Motor neuron (in vitro differentiated cells): Measurements from ENCODE around the gene CFAP210. TPM values are rescaled to one million over a fixed set of nuclear protein-coding genes. Genes with fewer than 3 reads are reported as not detected.
"Not testable (repeated sequence)": the region's sequence is repeated elsewhere in the genome, so short reads cannot be mapped to it uniquely, and the experiment has no call there.

ENCODE experiments used
- ATAC-seq, 8 experiments: fragments of 200-7000 bp; cut with Tn5 transposase; replicated peaks in 6 of 8; 2 replicates each; pipeline ENCODE4 v1.8.0; 2021; ENCODE audit warnings: mild to moderate bottlenecking in 8 of 8, moderate library complexity in 8 of 8
- H3K27ac ChIP-seq, 2 donors: fragments of 250-450 bp; sonication (Bioruptor Pico); 2 replicates each; pipeline ENCODE4 v1.9.0; 2021; ENCODE audit warnings: antibody characterized with exemption in 2 of 2, mild to moderate bottlenecking in 2 of 2, moderate library complexity in 1 of 2
- H3K4me1 ChIP-seq, 2 donors: fragments of 250-450 bp; sonication (Bioruptor Pico); replicated peaks in 1 of 2; 2 replicates each; pipeline ENCODE4 v1.6.1; 2021; ENCODE audit warnings: antibody characterized with exemption in 2 of 2, mild to moderate bottlenecking in 2 of 2, moderate library complexity in 1 of 2
- H3K4me3 ChIP-seq, 5 donors: fragments of 250-450 bp; sonication (Bioruptor Pico); 2 replicates each; pipeline ENCODE4 v1.9.0; 2021; ENCODE audit warnings: antibody characterized with exemption in 5 of 5, mild to moderate bottlenecking in 5 of 5, moderate library complexity in 4 of 5
- WGBS, 10 experiments: fragments of 450-650 bp; shearing (Covaris generic); methylation state at CpG; one replicate each; pipeline ENCODE4 v1.0.0; 2022; 5-methylcytosine and 5-hydroxymethylcytosine counted together
- in situ Hi-C, 9 experiments: fragments of 400-800 bp; cut with MboI; loops; one replicate each; pipeline ENCODE4 v1.15.0; 2021; ENCODE audit warnings: low sequenced_read_pairs in 9 of 9, low pct_unique_long_range_greater_than_20kb in 2 of 9; ENCODE audit not compliant: unreplicated experiment in 9 of 9
- total RNA-seq, 8 experiments: library from RNA; unstranded; fragments of 300-600 nt; gene quantifications; 2 replicates each; pipeline versions ENCODE4 v1.2.3 to v1.2.4, GENCODE V29; 2022

Gene CFAP210
- total RNA-seq, 8 experiments from 2014 or later: 0.10 to 14.7 (median 1.8) TPM; not detected in 1

DNA sequence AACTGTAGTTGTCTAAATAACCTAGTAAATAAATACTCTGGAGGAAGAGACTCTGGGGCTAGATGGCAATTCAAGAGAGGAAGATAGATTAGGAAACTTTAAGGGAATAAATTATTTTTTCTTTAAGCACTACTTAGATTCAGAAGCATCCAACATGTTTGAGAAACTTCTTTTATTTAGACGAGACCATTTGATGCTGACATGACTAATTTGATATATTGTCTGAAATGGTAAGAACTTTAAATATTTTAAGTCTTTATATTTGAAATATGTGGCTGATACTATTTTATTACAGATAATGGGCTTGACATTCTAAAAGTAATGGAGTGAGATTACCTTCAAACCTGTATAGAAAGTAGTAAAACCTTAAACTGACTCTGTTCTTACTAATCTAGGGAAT, 73.7 kb downstream of the CFAP210 start:
- WGBS, 10 experiments: 50 to 100% (median 87%) methylated on average over 1 of the region's 1 CpG

GRCh38 chr2:169619946-169620345, 74.3 kb downstream of the CFAP210 start:
- Histone ChIP-seq H3K27ac (no peak overlapping the region), H3K4me1 (peaks cover 0 to 5% of the 10 kb centered on the region in 2 donors), H3K4me3 (no peak overlapping the region)
- WGBS, 10 experiments: 2 to 100% (median 57%) methylated on average over 1 to 3 of the region's 3 CpGs
- ATAC-seq: no peak
- in situ Hi-C loops: no loop called here

More for the DNA sequence above, 73.7 kb downstream of the CFAP210 start:
- no peak for ATAC-seq
- H3K4me1 ChIP-seq: peaks cover 0 to 5% of the 10 kb centered on the region in 2 donors
- in situ Hi-C loops: no loop called here
- no peak overlapping the region for H3K4me3 ChIP-seq
- no peak overlapping the region for H3K27ac ChIP-seq

DNA sequence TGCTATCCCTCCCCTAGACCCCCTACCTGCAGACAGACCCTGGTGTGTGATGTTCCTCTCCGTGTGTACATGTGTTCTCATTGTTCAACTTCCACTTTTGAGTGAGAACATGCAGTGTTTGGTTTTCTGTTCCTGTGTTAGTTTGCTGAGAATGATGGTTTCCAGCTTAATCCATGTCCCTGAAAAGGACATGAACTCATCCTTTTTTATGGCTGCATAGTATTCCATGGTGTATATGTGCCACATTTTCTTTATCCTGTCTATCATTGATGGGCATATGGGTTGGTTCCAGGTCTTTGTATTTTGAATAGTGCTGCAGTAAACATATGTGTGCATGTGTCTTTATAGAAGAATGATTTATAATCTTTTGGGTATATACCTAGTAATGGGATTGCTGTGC, 78.2 kb downstream of the CFAP210 start:
- 33 to 100% (median 100%) methylated on average over 1 of the region's 1 CpG; no CpG with 5 or more reads in 3 of the 10 experiments for WGBS, 10 experiments
- in situ Hi-C loops, ATAC-seq, H3K4me3 ChIP-seq, H3K4me1 ChIP-seq, H3K27ac ChIP-seq: not testable (repeated sequence)

DNA sequence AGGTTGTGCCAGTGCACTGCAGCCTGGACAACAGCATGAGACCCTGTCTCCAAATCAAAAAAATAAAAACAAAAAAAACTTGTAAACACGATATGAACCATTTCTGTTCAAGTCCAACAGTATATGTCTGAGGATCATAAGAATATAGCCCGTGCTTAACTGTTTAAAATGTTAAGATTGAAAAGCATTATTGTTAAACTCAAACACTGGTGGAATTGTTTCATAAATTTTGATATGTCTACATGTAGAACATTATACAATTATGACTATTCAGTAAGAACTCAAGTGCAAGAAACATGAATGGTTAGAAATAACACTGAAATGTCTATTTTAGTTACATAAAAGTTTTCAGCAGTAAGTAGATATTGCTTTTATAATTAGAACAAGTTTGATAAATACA, 80.3 kb downstream of the CFAP210 start:
- 63 to 100% (median 92%) methylated on average over 2 of the region's 2 CpGs; no CpG with 5 or more reads in 1 of the 10 experiments for WGBS, 10 experiments
- Histone ChIP-seq H3K27ac (no peak overlapping the region), H3K4me1 (no peaks in the 10 kb centered on the region), H3K4me3 (no peak overlapping the region)
- no peak for ATAC-seq
- in situ Hi-C loops: no loop called here

DNA sequence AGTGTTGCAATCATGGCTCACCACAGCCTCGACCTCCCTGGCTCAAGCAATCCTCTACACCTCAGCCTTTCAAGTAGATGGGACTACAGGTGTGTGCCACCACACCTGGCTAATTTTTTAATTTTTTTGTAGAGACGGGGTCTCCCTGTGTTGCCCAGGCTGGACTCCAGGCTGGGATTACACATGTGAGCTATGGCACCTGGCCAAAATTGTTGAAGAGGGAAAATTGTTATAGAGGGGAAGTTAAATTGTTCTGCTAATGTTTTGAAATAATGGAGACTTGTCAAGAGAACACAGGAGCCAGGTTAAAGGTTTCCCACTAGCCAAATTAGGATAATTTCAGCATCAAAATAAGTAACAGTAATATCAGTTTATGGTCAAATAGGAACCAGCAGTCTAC, 84.9 kb downstream of the CFAP210 start:
- Histone ChIP-seq H3K4me3 (no peak overlapping the region), H3K27ac (no peak overlapping the region), H3K4me1 (no peaks in the 10 kb centered on the region)
- 40 to 100% (median 85%) methylated on average over 1 of the region's 2 CpGs; no CpG with 5 or more reads in 6 of the 10 experiments for WGBS, 10 experiments
- in situ Hi-C loops: no loop called here
- ATAC-seq: no peak

DNA sequence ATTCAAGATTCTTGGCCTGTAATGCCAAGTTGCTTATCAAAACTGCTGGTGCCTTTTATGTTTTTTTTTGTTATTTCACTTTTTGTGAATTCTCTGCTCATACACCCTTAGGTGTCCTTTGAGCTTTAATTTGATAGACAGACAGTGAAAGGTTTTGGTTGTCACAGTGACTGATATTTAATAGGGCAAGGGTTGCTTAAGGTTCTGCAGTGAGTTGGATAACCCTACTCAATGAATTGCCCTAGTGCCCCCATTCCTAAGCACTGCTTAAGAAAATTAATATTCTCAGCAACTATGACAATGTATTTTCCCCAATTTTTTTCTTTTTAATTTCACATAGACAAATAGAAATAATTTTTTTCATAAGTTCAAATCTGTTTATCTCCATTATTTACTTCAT, 94.6 kb downstream of the CFAP210 start:
- in situ Hi-C loops: no loop called here
- H3K27ac ChIP-seq: no peak overlapping the region
- no peaks in the 10 kb centered on the region for H3K4me1 ChIP-seq
- no peak overlapping the region for H3K4me3 ChIP-seq
- no peak for ATAC-seq

GRCh38 chr2:169598982-169599381, 95.2 kb downstream of the CFAP210 start:
- no peak overlapping the region for H3K27ac ChIP-seq
- no peak for ATAC-seq
- no peaks in the 10 kb centered on the region for H3K4me1 ChIP-seq
- H3K4me3 ChIP-seq: no peak overlapping the region
- in situ Hi-C loops: no loop called here
- WGBS, 10 experiments: 69 to 100% (median 92%) methylated on average over 1 to 2 of the region's 2 CpGs; no CpG with 5 or more reads in 1 of the 10 experiments

- ATAC-seq, in situ Hi-C loops: not testable (repeated sequence)
- WGBS, 10 experiments: 81 to 100% (median 91%) methylated on average over 2 to 5 of the region's 7 CpGs; no CpG with 5 or more reads in 5 of the 10 experiments
Measured at GRCh38 chr2:169596546-169596945, 97.7 kb downstream of the CFAP210 start.

More at GRCh38 chr2:169596546-169596945, 97.7 kb downstream of the CFAP210 start:
- not testable (repeated sequence) for H3K4me1 ChIP-seq, H3K27ac ChIP-seq, H3K4me3 ChIP-seq

Other genes starting within 250 kb of the CFAP210 start
- gene BBS5, start 214.9 kb downstream of the CFAP210 start, total RNA-seq: 10 to 100 TPM in 1 of 8 experiments, 1 to 10 TPM in 7; 4.4 to 15.5 (median 6.4) TPM
- gene KLHL41, start 184.7 kb downstream of the CFAP210 start, total RNA-seq: 1 to 10 TPM in 2 of 8 experiments, under 1 TPM in 6; 0.31 to 3.0 (median 0.61) TPM
- gene FASTKD1, start 120.5 kb downstream of the CFAP210 start, total RNA-seq: 10 to 100 TPM; 20.0 to 80.9 (median 26.5) TPM
- gene PPIG, start 110.1 kb downstream of the CFAP210 start, total RNA-seq: 10 to 100 TPM; 42.9 to 59.6 (median 52.2) TPM
- gene PHOSPHO2, start 64 bp upstream of the CFAP210 start, total RNA-seq: 1 to 10 TPM; 3.6 to 8.6 (median 4.5) TPM
- gene KLHL23, start 39.4 kb upstream of the CFAP210 start, total RNA-seq: 10 to 100 TPM in 7 of 8 experiments, under 1 TPM in 1; 0.20 to 45.2 (median 25.2) TPM
- gene SSB, start 104.5 kb upstream of the CFAP210 start, total RNA-seq: 100 to 1,000 TPM; 107 to 174 (median 157) TPM
- 10 to 100 TPM; 41.0 to 80.8 (median 53.9) TPM for gene METTL5, start 130.5 kb upstream of the CFAP210 start, total RNA-seq
- gene UBR3, start 133.0 kb upstream of the CFAP210 start, total RNA-seq: 10 to 100 TPM; 24.7 to 61.0 (median 33.2) TPM